CD4-positive, alpha-beta T cell (primary cell): ENCODE data around the gene TTC1. TPM values are rescaled to one million over a fixed set of nuclear protein-coding genes. Genes with fewer than 3 reads are reported as not detected.

Source experiments
- ATAC-seq: fragments of 200-7000 bp; cut with Tn5 transposase; one replicate; pipeline ENCODE4 v1.10.0; 2022; ENCODE audit warnings: mild to moderate bottlenecking; ENCODE audit not compliant: poor library complexity
- CTCF ChIA-PET: fragments of 350-600 bp; sonication (Branson Sonifier 250); formaldehyde crosslinking; loops from one replicate; lab custom pipeline; 2021; ENCODE audit warnings: antibody characterized with exemption, inconsistent platforms; lab: Charles Lee
- POLR2A ChIA-PET: fragments of 350-600 bp; sonication (Branson Sonifier 250); formaldehyde crosslinking; loops from one replicate; lab custom pipeline; 2021; ENCODE audit warnings: antibody characterized with exemption, inconsistent platforms; lab: Charles Lee
- DNase-seq, 14 experiments: peaks; one replicate each; pipeline ENCODE4 v3.0.0-alpha.2; 2013 to 2020; ENCODE audit warnings: mixed read lengths in 2 of 14
- H3K27ac ChIP-seq, 2 donors: one replicate each; pipeline versions ENCODE4 v1.5.1 to v1.7.0; 2013; ENCODE audit warnings: low read length in 2 of 2, low read depth in 1 of 2, mild to moderate bottlenecking in 1 of 2
- H3K27me3 ChIP-seq, 2 experiments: 1 replicate in 1 of 2; 2 replicates in 1 of 2; pipeline versions ENCODE4 v1.6.1 to v1.7.0; 2013; ENCODE audit warnings: low read length in 2 of 2, control low read depth in 1 of 2, mild to moderate bottlenecking in 1 of 2, moderate library complexity in 1 of 2; ENCODE audit not compliant: insufficient read depth in 2 of 2, control insufficient read depth in 1 of 2
- H3K36me3 ChIP-seq: one replicate; pipeline ENCODE4 v1.6.1; 2013; ENCODE audit warnings: low read length, control low read depth; ENCODE audit not compliant: insufficient read depth
- H3K4me1 ChIP-seq: one replicate; pipeline ENCODE4 v1.6.1; 2013; ENCODE audit warnings: low read length, control low read depth; ENCODE audit not compliant: insufficient read depth
- H3K4me3 ChIP-seq: one replicate; pipeline ENCODE4 v1.5.1; 2013; ENCODE audit warnings: mild to moderate bottlenecking, low read length, moderate library complexity
- H3K9me3 ChIP-seq, 2 experiments: 1 replicate in 1 of 2; 2 replicates in 1 of 2; pipeline versions ENCODE4 v1.6.1 to v1.7.0; 2013; ENCODE audit warnings: low read length in 2 of 2, mild to moderate bottlenecking in 2 of 2, control low read depth in 1 of 2, moderate library complexity in 1 of 2; ENCODE audit not compliant: control insufficient read depth in 1 of 2, insufficient read depth in 1 of 2
- H3K27ac Mint-ChIP-seq: one replicate; pipeline ENCODE4 v1.8.0; 2020; ENCODE audit warnings: mixed read lengths
- H3K27me3 Mint-ChIP-seq: one replicate; pipeline ENCODE4 v1.8.0; 2021; ENCODE audit warnings: mixed read lengths
- H3K36me3 Mint-ChIP-seq: one replicate; pipeline ENCODE4 v1.8.0; 2021; ENCODE audit warnings: low read depth, mixed read lengths
- H3K4me1 Mint-ChIP-seq: one replicate; pipeline ENCODE4 v1.8.0; 2021; ENCODE audit warnings: low read depth, mixed read lengths
- H3K4me3 Mint-ChIP-seq: one replicate; pipeline ENCODE4 v1.8.0; 2020; ENCODE audit warnings: mild to moderate bottlenecking, mixed read lengths
- H3K9me3 Mint-ChIP-seq: one replicate; pipeline ENCODE4 v1.8.0; 2020; ENCODE audit warnings: mixed read lengths
- intact Hi-C, 2 experiments: fragments of 100-400 bp; cut with DNase I in 1 of 2; cut with micrococcal nuclease in 1 of 2; formaldehyde crosslinking; loops; one replicate each; pipeline versions ENCODE4 v1.15.1 to v1.9.0; 2023 to 2025; cut with DNase I, micrococcal nuclease
- total RNA-seq, 174 experiments: library from RNA in 2 of 174; stranded (reverse) in 2 of 174; gene quantifications; one replicate each; pipeline ENCODE4 v1.2.3 and lab custom pipeline; 2021 to 2026
- TF ChIP-seq, protein P1 (sequence below): fragments of 200-600 bp; IDR thresholded peaks from one replicate; pipeline ENCODE4 v1.8.0; 2022; ENCODE audit warnings: antibody characterized with exemption, mild to moderate bottlenecking

The TTC1 gene
- total RNA-seq, 2 experiments from 2014 or later: 15.9 to 16.3 TPM

DNA sequence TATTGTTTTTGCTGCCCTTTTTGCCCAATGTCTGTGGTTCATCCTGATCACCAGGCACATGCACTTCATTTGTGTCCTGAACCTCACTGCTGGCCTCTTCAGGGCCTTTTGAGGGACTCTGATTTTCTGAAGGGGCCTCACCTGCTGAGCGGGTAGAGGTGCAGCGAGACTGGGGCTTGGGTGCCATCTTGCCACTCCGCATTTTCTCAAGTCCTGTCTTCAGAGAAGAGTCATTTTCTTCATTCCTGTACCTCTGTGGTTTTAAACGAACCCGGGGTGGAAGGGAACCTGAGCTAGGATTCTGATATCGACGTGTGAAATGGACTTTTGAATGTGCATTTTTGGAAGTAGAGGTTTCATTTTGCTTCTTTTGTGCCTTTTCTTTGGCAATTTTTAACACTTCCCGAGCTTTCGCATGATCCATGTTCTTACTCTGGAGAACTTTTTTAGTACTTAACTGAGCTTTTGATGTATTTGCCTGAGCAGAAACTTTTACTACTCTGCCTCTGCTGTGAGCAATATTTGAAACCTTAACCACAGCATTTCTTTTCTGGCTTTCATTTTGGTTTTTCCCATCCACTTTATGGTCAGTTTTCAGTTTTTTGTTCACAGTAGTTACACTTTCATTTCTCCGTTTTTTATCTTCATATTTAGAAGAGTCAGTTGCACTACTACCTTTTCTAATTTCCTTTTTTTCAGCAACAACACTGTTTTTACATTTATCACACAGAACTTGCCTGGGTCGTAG, 84.2 kb downstream of the TTC1 start:
- intact Hi-C loops: no loop called here
- Mint-ChIP-seq H3K4me1 (peaks cover 7% of the 10 kb centered on the region), H3K4me3 (no peak overlapping the region), H3K9me3 (no peaks in the 10 kb centered on the region), H3K27me3 (no peaks in the 10 kb centered on the region), H3K36me3 (peaks cover 59% of the 10 kb centered on the region), H3K27ac (no peak overlapping the region)
- Histone ChIP-seq H3K27ac (no peak overlapping the region), H3K4me1 (no peaks in the 10 kb centered on the region), H3K9me3 (no peaks in the 10 kb centered on the region), H3K36me3 (peaks cover 44% of the 10 kb centered on the region), H3K4me3 (no peak overlapping the region), H3K27me3 (no peaks in the 10 kb centered on the region)
- TF ChIP-seq, protein P1, sequence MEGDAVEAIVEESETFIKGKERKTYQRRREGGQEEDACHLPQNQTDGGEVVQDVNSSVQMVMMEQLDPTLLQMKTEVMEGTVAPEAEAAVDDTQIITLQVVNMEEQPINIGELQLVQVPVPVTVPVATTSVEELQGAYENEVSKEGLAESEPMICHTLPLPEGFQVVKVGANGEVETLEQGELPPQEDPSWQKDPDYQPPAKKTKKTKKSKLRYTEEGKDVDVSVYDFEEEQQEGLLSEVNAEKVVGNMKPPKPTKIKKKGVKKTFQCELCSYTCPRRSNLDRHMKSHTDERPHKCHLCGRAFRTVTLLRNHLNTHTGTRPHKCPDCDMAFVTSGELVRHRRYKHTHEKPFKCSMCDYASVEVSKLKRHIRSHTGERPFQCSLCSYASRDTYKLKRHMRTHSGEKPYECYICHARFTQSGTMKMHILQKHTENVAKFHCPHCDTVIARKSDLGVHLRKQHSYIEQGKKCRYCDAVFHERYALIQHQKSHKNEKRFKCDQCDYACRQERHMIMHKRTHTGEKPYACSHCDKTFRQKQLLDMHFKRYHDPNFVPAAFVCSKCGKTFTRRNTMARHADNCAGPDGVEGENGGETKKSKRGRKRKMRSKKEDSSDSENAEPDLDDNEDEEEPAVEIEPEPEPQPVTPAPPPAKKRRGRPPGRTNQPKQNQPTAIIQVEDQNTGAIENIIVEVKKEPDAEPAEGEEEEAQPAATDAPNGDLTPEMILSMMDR: no peak
- ATAC-seq (no peak), DNase-seq (no peak)
- ChIA-PET CTCF (no interaction called here), POLR2A (no interaction called here)

DNA sequence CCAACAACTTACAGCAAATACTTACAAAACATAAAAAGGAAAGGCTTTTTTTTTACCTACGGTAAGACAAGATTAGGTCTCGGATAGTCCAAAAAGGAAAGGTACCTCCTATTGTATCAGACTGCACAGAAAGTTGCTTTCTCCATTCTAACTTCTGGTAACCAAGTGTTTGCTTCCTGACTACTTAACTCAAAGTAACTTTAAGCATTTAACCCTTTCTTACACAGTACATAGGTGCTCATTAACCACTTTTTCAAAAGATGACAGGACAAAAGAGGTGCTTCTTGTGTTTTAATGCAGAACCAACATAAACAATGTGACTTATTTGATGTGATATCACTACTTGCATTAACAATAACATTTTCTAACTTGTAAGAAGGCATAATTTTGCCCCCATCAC, 87.2 kb downstream of the TTC1 start:
- DNase-seq (no peak), ATAC-seq (no peak)
- no peak overlapping the region for H3K27ac Mint-ChIP-seq
- peaks cover 9% of the 10 kb centered on the region for H3K4me1 Mint-ChIP-seq
- intact Hi-C loops: no loop called here
- TF ChIP-seq, protein P1: no peak
- POLR2A ChIA-PET: no interaction called here
- H3K27me3 Mint-ChIP-seq: no peaks in the 10 kb centered on the region
- Histone ChIP-seq H3K27ac (no peak overlapping the region), H3K36me3 (peaks cover 55% of the 10 kb centered on the region), H3K9me3 (no peaks in the 10 kb centered on the region), H3K4me3 (no peak overlapping the region), H3K27me3 (no peaks in the 10 kb centered on the region), H3K4me1 (no peaks in the 10 kb centered on the region)
- H3K4me3 Mint-ChIP-seq: no peak overlapping the region
- H3K9me3 Mint-ChIP-seq: no peaks in the 10 kb centered on the region
- CTCF ChIA-PET: no interaction called here
- peaks cover 75% of the 10 kb centered on the region for H3K36me3 Mint-ChIP-seq

DNA sequence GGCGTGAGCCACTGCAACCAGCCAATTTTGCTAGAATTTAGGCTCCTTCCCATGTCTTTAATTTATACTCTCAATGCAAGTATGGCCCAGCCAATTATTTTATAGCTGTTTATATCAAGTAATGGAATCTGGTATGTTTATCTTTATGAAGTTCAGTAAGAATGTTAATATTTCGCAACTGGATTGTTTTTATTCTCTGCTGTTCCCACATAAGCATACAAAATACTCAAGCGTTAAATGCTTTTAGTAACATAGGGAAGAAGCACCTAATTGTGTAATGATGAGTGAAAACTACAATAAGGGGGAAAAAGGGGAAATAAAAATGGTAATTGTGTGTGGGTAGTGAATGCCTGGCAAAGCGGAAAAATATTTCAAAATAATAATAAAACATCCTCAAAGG, 89.1 kb downstream of the TTC1 start:
- no peaks in the 10 kb centered on the region for H3K27me3 ChIP-seq
- H3K4me3 Mint-ChIP-seq: no peak overlapping the region
- H3K27ac ChIP-seq: no peak overlapping the region
- ChIA-PET POLR2A (no interaction called here), CTCF (no interaction called here)
- peaks cover 45% of the 10 kb centered on the region for H3K36me3 ChIP-seq
- TF ChIP-seq, protein P1: no peak
- no peaks in the 10 kb centered on the region for H3K9me3 Mint-ChIP-seq
- H3K27ac Mint-ChIP-seq: no peak overlapping the region
- DNase-seq (no peak), ATAC-seq (no peak)
- H3K4me1 ChIP-seq: no peaks in the 10 kb centered on the region
- H3K27me3 Mint-ChIP-seq: no peaks in the 10 kb centered on the region
- intact Hi-C loops: no loop called here
- H3K4me3 ChIP-seq: no peak overlapping the region
- peaks cover 6% of the 10 kb centered on the region for H3K4me1 Mint-ChIP-seq
- peaks cover 73% of the 10 kb centered on the region for H3K36me3 Mint-ChIP-seq
- H3K9me3 ChIP-seq: no peaks in the 10 kb centered on the region
